HCT116 (cell line): ENCODE measurements around the gene DND1. TPM values are rescaled to one million over a fixed set of nuclear protein-coding genes. Genes with fewer than 3 reads are reported as not detected.
"Not testable (repeated sequence)": the region's sequence is repeated elsewhere in the genome, so short reads cannot be mapped to it uniquely, and the experiment has no call there.

Source experiments
- ATAC-seq: fragments of 200-7000 bp; cut with Tn5 transposase; 2 replicates; pipeline ENCODE4 v1.9.1; 2020; ENCODE audit warnings: mild to moderate bottlenecking, moderate library complexity
- BruUV-seq: library from RNA; stranded (reverse); fragments of 400-500 nt; replicated peaks from 2 replicates; lab custom pipeline; 2021; lab: Mats Ljungman, UMichigan
- CTCF ChIA-PET: fragments of 300-600 bp; sonication (Branson Sonifier 250); formaldehyde crosslinking; loops from one replicate; lab custom pipeline; 2021; ENCODE audit warnings: antibody characterized with exemption; lab: Charles Lee
- POLR2A ChIA-PET: fragments of 300-600, 350-600 bp; sonication (Branson Sonifier 250); formaldehyde crosslinking; loops from one replicate; lab custom pipeline; 2021; ENCODE audit warnings: antibody characterized with exemption; lab: Charles Lee
- RAD21 ChIA-PET, 2 experiments: fragments of 300-600 bp; sonication (Branson Sonifier 250); formaldehyde crosslinking; loops; one replicate each; lab custom pipeline; 2023; ENCODE audit warnings: low total read pairs in 2 of 2; ENCODE audit not compliant: uncharacterized antibody in 2 of 2, unreplicated experiment in 2 of 2, low non-redundant PET in 1 of 2; lab: Charles Lee
- DNase-seq: peaks from one replicate; pipeline ENCODE4 v3.0.0-alpha.2; 2010; ENCODE audit warnings: low read depth, low spot score
- H2AFZ ChIP-seq: fragments of 200-600 bp; shearing (Covaris generic), sonication (generic); 2 replicates; pipeline ENCODE4 v1.6.1; 2017; ENCODE audit warnings: low read depth, mixed run types, mixed read lengths, antibody characterized with exemption, low read length; ENCODE audit not compliant: poor library complexity, severe bottlenecking
- H3K27ac ChIP-seq: 2 replicates; pipeline ENCODE4 v1.5.1; 2012; ENCODE audit warnings: low read depth, low read length
- H3K27me3 ChIP-seq: fragments of 200-600 bp; sonication (generic); 2 replicates; pipeline ENCODE4 v1.6.1; 2016; ENCODE audit warnings: mixed run types, low read length, mixed read lengths; ENCODE audit not compliant: insufficient read depth
- H3K36me3 ChIP-seq, 2 experiments: fragments of 200-500 bp in 1 of 2; fragments of 200-600 bp in 1 of 2; sonication (Bioruptor generic) in 1 of 2; sonication (generic) in 1 of 2; 2 replicates each; pipeline versions ENCODE4 v1.5.1 to v1.6.1; 2014 to 2016; ENCODE audit warnings: low read length in 2 of 2, inconsistent platforms in 1 of 2, mixed read lengths in 1 of 2, mixed run types in 1 of 2; ENCODE audit not compliant: insufficient read depth in 2 of 2, control insufficient read depth in 1 of 2
- H3K4me1 ChIP-seq, 2 experiments: fragments of 200-600 bp in 1 of 2; sonication (generic) in 1 of 2; 2 replicates each; pipeline versions ENCODE4 v1.5.1 to v1.6.1; 2012 to 2017; ENCODE audit warnings: low read length in 2 of 2, inconsistent platforms in 1 of 2, mild to moderate bottlenecking in 1 of 2, mixed read lengths in 1 of 2, mixed run types in 1 of 2, moderate library complexity in 1 of 2; ENCODE audit not compliant: insufficient read depth in 2 of 2, control insufficient read depth in 1 of 2
- H3K4me2 ChIP-seq: fragments of 200-600 bp; sonication (generic); 2 replicates; pipeline ENCODE4 v1.6.1; 2017; ENCODE audit warnings: mixed run types, low read length, mixed read lengths
- H3K4me3 ChIP-seq, 2 experiments: fragments of 200-600 bp in 1 of 2; sonication (generic) in 1 of 2; replicated peaks in 1 of 2; 2 replicates each; pipeline ENCODE4 v1.5.1; 2011 to 2016; ENCODE audit warnings: low read length in 2 of 2, control low read depth in 1 of 2, low read depth in 1 of 2, mild to moderate bottlenecking in 1 of 2, mixed read lengths in 1 of 2, mixed run types in 1 of 2
- H3K79me2 ChIP-seq: fragments of 200-600 bp; sonication (generic); 2 replicates; pipeline ENCODE4 v1.6.1; 2017; ENCODE audit warnings: mild to moderate bottlenecking, mixed run types, low read length, moderate library complexity, mixed read lengths; ENCODE audit not compliant: insufficient read depth
- H3K9ac ChIP-seq: fragments of 200-600 bp; sonication (generic); 2 replicates; pipeline ENCODE4 v1.6.1; 2016; ENCODE audit warnings: low read length, mixed read lengths
- H3K9me2 ChIP-seq: fragments of 200-600 bp; sonication (generic), shearing (Covaris generic); 2 replicates; pipeline ENCODE4 v1.6.1; 2017; ENCODE audit warnings: mixed run types, mild to moderate bottlenecking, moderate library complexity; ENCODE audit not compliant: insufficient read depth
- H3K9me3 ChIP-seq, 2 experiments: fragments of 200-500 bp in 1 of 2; fragments of 200-600 bp in 1 of 2; sonication (Bioruptor generic) in 1 of 2; sonication (generic) in 1 of 2; 2 replicates each; pipeline ENCODE4 v1.6.1; 2014 to 2017; ENCODE audit warnings: low read length in 2 of 2, mixed read lengths in 2 of 2, inconsistent platforms in 1 of 2, low read depth in 1 of 2, mild to moderate bottlenecking in 1 of 2, mixed run types in 1 of 2, moderate library complexity in 1 of 2; ENCODE audit not compliant: control insufficient read depth in 1 of 2, insufficient read depth in 1 of 2
- H4K20me1 ChIP-seq: fragments of 200-600 bp; sonication (generic), shearing (Covaris generic); 2 replicates; pipeline ENCODE4 v1.6.1; 2017; ENCODE audit warnings: mixed run types, mild to moderate bottlenecking, moderate library complexity; ENCODE audit not compliant: insufficient read depth
- ATF3 ChIP-seq: IDR thresholded peaks from 2 replicates; pipeline ENCODE4 v1.6.1; 2012
- CTCF ChIP-seq, 3 experiments: fragments of 200-600 bp in 1 of 3; sonication (generic) in 1 of 3; IDR thresholded peaks in 2 of 3; conservative IDR thresholded peaks in 1 of 3; 2 replicates each; pipeline ENCODE4 v1.5.1; 2012 to 2017; ENCODE audit warnings: low read depth in 2 of 3, low read length in 2 of 3, antibody characterized with exemption in 1 of 3, borderline replicate concordance in 1 of 3, control low read depth in 1 of 3, mild to moderate bottlenecking in 1 of 3, mixed read lengths in 1 of 3, mixed run types in 1 of 3, moderate library complexity in 1 of 3; ENCODE audit not compliant: insufficient read depth in 1 of 3
- EGR1 ChIP-seq: IDR thresholded peaks from 2 replicates; pipeline ENCODE4 v1.6.1; 2012; ENCODE audit warnings: low read depth
- ELF1 ChIP-seq: IDR thresholded peaks from 2 replicates; pipeline ENCODE4 v1.6.1; 2012; ENCODE audit warnings: low read depth, borderline replicate concordance
- EZH2 ChIP-seq: fragments of 200-600 bp; sonication (generic); IDR thresholded peaks from 2 replicates; pipeline ENCODE4 v1.6.1; 2017; ENCODE audit warnings: antibody characterized with exemption, mixed run types
- FOSL1 ChIP-seq: IDR thresholded peaks from 2 replicates; pipeline ENCODE4 v1.6.1; 2012; ENCODE audit warnings: low read depth
- JUND ChIP-seq: IDR thresholded peaks from 2 replicates; pipeline ENCODE4 v1.6.1; 2012
- MAX ChIP-seq: IDR thresholded peaks from 2 replicates; pipeline ENCODE4 v1.6.1; 2012
- POLR2A ChIP-seq: IDR thresholded peaks from 2 replicates; pipeline ENCODE4 v1.7.0; 2011; ENCODE audit warnings: borderline replicate concordance; ENCODE audit not compliant: insufficient read depth, insufficient read length; ENCODE audit errors: extremely low read depth
- POLR2AphosphoS5 ChIP-seq: IDR thresholded peaks from 2 replicates; pipeline ENCODE4 v1.6.1; 2011; ENCODE audit warnings: mild to moderate bottlenecking, low read depth, low read length, moderate library complexity
- SIN3A ChIP-seq: IDR thresholded peaks from 2 replicates; pipeline ENCODE4 v1.6.1; 2012; ENCODE audit warnings: low read depth
- SP1 ChIP-seq: IDR thresholded peaks from 2 replicates; pipeline ENCODE4 v1.6.1; 2012; ENCODE audit warnings: low read depth
- SRF ChIP-seq: IDR thresholded peaks from 2 replicates; pipeline ENCODE4 v1.6.1; 2012; ENCODE audit warnings: low read depth
- TCF7L2 ChIP-seq: IDR thresholded peaks from 2 replicates; pipeline ENCODE4 v1.7.0; 2011; ENCODE audit warnings: borderline replicate concordance, inconsistent platforms; ENCODE audit not compliant: insufficient read depth, insufficient read length; ENCODE audit errors: extremely low read depth
- ZNF274 ChIP-seq: fragments of 200-500 bp; sonication (Bioruptor generic); IDR thresholded peaks from 2 replicates; pipeline ENCODE4 v1.6.1; 2014; ENCODE audit warnings: mild to moderate bottlenecking, low read depth, low read length, inconsistent platforms
- intact Hi-C: fragments of 100-400 bp; cut with micrococcal nuclease; formaldehyde crosslinking; loops from 2 replicates; pipeline ENCODE4 v1.10.0; 2022
- total RNA-seq: library from RNA; stranded (reverse); gene quantifications from one replicate; pipeline ENCODE4 v1.2.1, GENCODE V29; 2021; ENCODE audit not compliant: unreplicated experiment

DND1 gene
- total RNA-seq, 1 experiment from 2014 or later: 2.3 TPM

GRCh38 chr5:140664359-140665119, 8.8 kb downstream of the DND1 start, which contains the start of gene WDR55 (continued):
- no peak for TF ChIP-seq ATF3
- TF ChIP-seq JUND: no peak
- TF ChIP-seq POLR2A: peak; percentile 85
- no peak for TF ChIP-seq SRF
- TF ChIP-seq FOSL1: no peak

- no peak overlapping the region for H2AFZ ChIP-seq
- no peaks in the 10 kb centered on the region for H3K9me2 ChIP-seq
- peaks cover 2 to 16% of the 10 kb centered on the region in 2 experiments; a peak in 2 of 4 replicates for H3K4me1 ChIP-seq
- H3K27me3 ChIP-seq: no peaks in the 10 kb centered on the region
- intact Hi-C loops: loop anchor here (1.0 to 2.0 kb wide), 3 partner anchors 17 to 55 kb away; partner anchors contain the start of genes HARS1, HARS2, IK and NDUFA2
- no peaks in the 10 kb centered on the region for H3K9me3 ChIP-seq
- TF ChIP-seq JUND (no peak), CTCF (IDR thresholded peaks at IDR 0.05 in 2 of 3, conservative IDR thresholded peaks at IDR 0.05 in 1 of 3; ENCODE audit: borderline replicate concordance in 1 of 3, insufficient read depth in 1 of 3, low read depth in 2 of 3, low read length in 2 of 3) (no peak), FOSL1 (no peak), ZNF274 (no peak), SIN3A (no peak), ELF1 (no peak), ATF3 (no peak), MAX (no peak), SP1 (no peak), POLR2AphosphoS5 (no peak), EZH2 (no peak), EGR1 (no peak), TCF7L2 (no peak)
- peak overlapping the region; percentile 94 to 96 for H3K4me3 ChIP-seq
- ChIA-PET POLR2A (interaction anchor here (0.6 to 3.5 kb wide), 2 partner anchors 17 to 1355 kb away, joined by 3 to 17 read pairs; partner anchors contain the start of genes IK and NDUFA2), RAD21 (no interaction called here), CTCF (no interaction called here)
- H3K27ac ChIP-seq: peak overlapping the region; percentile 74
- H3K9ac ChIP-seq: peak overlapping the region; percentile 83
- DNase-seq (no peak), ATAC-seq (no peak)
- peaks cover 37 to 52% of the 10 kb centered on the region in 2 experiments for H3K36me3 ChIP-seq
- H3K79me2 ChIP-seq: peaks cover 43% of the 10 kb centered on the region
- no TSS peak for BruUV-seq
- peak overlapping the region; percentile 86 for H3K4me2 ChIP-seq
- no peaks in the 10 kb centered on the region for H4K20me1 ChIP-seq
These were observed 9.4 kb downstream of the DND1 start for GRCh38 chr5:140664030-140664358.

GRCh38 chr5:140660371-140660770, 13.0 kb downstream of the DND1 start:
- peaks cover 46 to 60% of the 10 kb centered on the region in 2 experiments; a peak in 3 of 4 replicates for H3K36me3 ChIP-seq
- H3K4me1 ChIP-seq, CTCF ChIA-PET, intact Hi-C loops, H3K4me3 ChIP-seq, H3K79me2 ChIP-seq, H3K9me2 ChIP-seq, RAD21 ChIA-PET, H3K9ac ChIP-seq, H3K4me2 ChIP-seq, H4K20me1 ChIP-seq, H2AFZ ChIP-seq, DNase-seq, ATAC-seq, BruUV-seq, H3K27ac ChIP-seq, H3K27me3 ChIP-seq, POLR2A ChIA-PET, H3K9me3 ChIP-seq: not testable (repeated sequence)
